Esophagus (tissue), 2 donors: ENCODE results near the gene GMDS. TPM values are rescaled to one million over a fixed set of nuclear protein-coding genes. Genes with fewer than 3 reads are reported as not detected.
"Not testable (repeated sequence)": the region's sequence is repeated elsewhere in the genome, so short reads cannot be mapped to it uniquely, and the experiment has no call there.

Source experiments
- H3K27ac ChIP-seq, 2 donors: one replicate each; pipeline ENCODE4 v1.5.1; 2013; ENCODE audit warnings: low read depth in 2 of 2, mild to moderate bottlenecking in 2 of 2, inconsistent platforms in 1 of 2, low read length in 1 of 2, moderate library complexity in 1 of 2
- H3K27me3 ChIP-seq, 2 donors: one replicate each; pipeline ENCODE4 v1.6.1; 2013; ENCODE audit warnings: low read length in 2 of 2, control low read depth in 1 of 2, mild to moderate bottlenecking in 1 of 2; ENCODE audit not compliant: insufficient read depth in 2 of 2, control insufficient read depth in 1 of 2
- H3K36me3 ChIP-seq, 2 donors: one replicate each; pipeline ENCODE4 v1.6.1; 2013; ENCODE audit warnings: low read length in 1 of 2; ENCODE audit not compliant: control insufficient read depth in 2 of 2, insufficient read depth in 2 of 2
- H3K4me1 ChIP-seq, 2 donors: one replicate each; pipeline ENCODE4 v1.6.1; 2013; ENCODE audit warnings: low read length in 1 of 2; ENCODE audit not compliant: control insufficient read depth in 2 of 2, insufficient read depth in 2 of 2
- H3K4me3 ChIP-seq, 2 donors: one replicate each; pipeline ENCODE4 v1.5.1; 2013; ENCODE audit warnings: low read length in 2 of 2, mild to moderate bottlenecking in 2 of 2, low read depth in 1 of 2, moderate library complexity in 1 of 2
- H3K9me3 ChIP-seq, 2 donors: one replicate each; pipeline ENCODE4 v1.6.1; 2013; ENCODE audit warnings: mild to moderate bottlenecking in 2 of 2, low read depth in 1 of 2, low read length in 1 of 2, moderate library complexity in 1 of 2; ENCODE audit not compliant: control insufficient read depth in 2 of 2, insufficient read depth in 1 of 2
- WGBS, 2 donors: extraction: QIAGEN DNeasy Blood & Tissue Kit; methylation state at CpG; one replicate each; pipeline ENCODE4 v1.1.7; 2013; 5-methylcytosine and 5-hydroxymethylcytosine counted together
- polyA plus RNA-seq, 2 donors: library from polyadenylated mRNA; stranded (reverse); fragments of 200-250 nt; gene quantifications; one replicate each; pipeline ENCODE4 v1.2.3, GENCODE V29; 2013
- donor health status: healthy with polysubstance abuse.
- donor health status: Bipolar disorder and iron deficiency.

Gene GMDS
- polyA plus RNA-seq, 2 donors = 42.4 to 54.5 TPM

GRCh38 chr6:1845543-1845942 is 399.9 kb downstream of the GMDS start:
- not testable (repeated sequence) for H3K27me3 ChIP-seq, H3K4me3 ChIP-seq, H3K27ac ChIP-seq, H3K9me3 ChIP-seq, H3K4me1 ChIP-seq, H3K36me3 ChIP-seq
- 98 to 99% methylated on average over 5 of the region's 5 CpGs for WGBS, 2 donors

GRCh38 chr6:1842334-1842733 is 403.1 kb downstream of the GMDS start:
- H3K27me3 ChIP-seq = no peaks in the 10 kb centered on the region
- H3K4me1 ChIP-seq = peaks cover 0 to 2% of the 10 kb centered on the region in 2 donors
- 91 to 98% methylated on average over 2 of the region's 2 CpGs for WGBS, 2 donors
- H3K36me3 ChIP-seq = no peaks in the 10 kb centered on the region
- H3K9me3 ChIP-seq = peaks cover 0 to 3% of the 10 kb centered on the region in 2 donors
- H3K27ac ChIP-seq = no peak overlapping the region
- no peak overlapping the region for H3K4me3 ChIP-seq

- 60 to 71% methylated on average over 3 of the region's 3 CpGs for WGBS, 2 donors
- peaks cover 0 to 2% of the 10 kb centered on the region in 2 donors for H3K4me1 ChIP-seq
- peaks cover 0 to 3% of the 10 kb centered on the region in 2 donors for H3K9me3 ChIP-seq
- H3K27me3 ChIP-seq = no peaks in the 10 kb centered on the region
- H3K4me3 ChIP-seq = no peak overlapping the region
- H3K27ac ChIP-seq = no peak overlapping the region
- H3K36me3 ChIP-seq = no peaks in the 10 kb centered on the region
These were observed 404.3 kb downstream of the GMDS start for GRCh38 chr6:1841136-1841535.

- WGBS, 2 donors = 88 to 92% methylated on average over 13 of the region's 13 CpGs
- H3K36me3 ChIP-seq = no peaks in the 10 kb centered on the region
- H3K27ac ChIP-seq = no peak overlapping the region
- no peak overlapping the region for H3K4me3 ChIP-seq
- H3K27me3 ChIP-seq = no peaks in the 10 kb centered on the region
- H3K4me1 ChIP-seq = peaks cover 0 to 2% of the 10 kb centered on the region in 2 donors
- H3K9me3 ChIP-seq = peaks cover 0 to under 1% of the 10 kb centered on the region in 2 donors
These were observed 404.8 kb downstream of the GMDS start for GRCh38 chr6:1840491-1841121.

GRCh38 chr6:1839361-1839760 is 406.0 kb downstream of the GMDS start:
- H3K27ac ChIP-seq = no peak overlapping the region
- no peaks in the 10 kb centered on the region for H3K27me3 ChIP-seq
- H3K4me3 ChIP-seq = no peak overlapping the region
- peaks cover 0 to 2% of the 10 kb centered on the region in 2 donors for H3K4me1 ChIP-seq
- no peaks in the 10 kb centered on the region for H3K9me3 ChIP-seq
- H3K36me3 ChIP-seq = no peaks in the 10 kb centered on the region

- Histone ChIP-seq H3K36me3 (no peaks in the 10 kb centered on the region), H3K27ac (no peak overlapping the region), H3K4me3 (no peak overlapping the region), H3K27me3 (no peaks in the 10 kb centered on the region), H3K9me3 (no peaks in the 10 kb centered on the region), H3K4me1 (peaks cover 0 to 2% of the 10 kb centered on the region in 2 donors)
- 50 to 53% methylated on average over 5 of the region's 5 CpGs for WGBS, 2 donors
These were observed 406.7 kb downstream of the GMDS start for GRCh38 chr6:1838604-1839213.

DNA sequence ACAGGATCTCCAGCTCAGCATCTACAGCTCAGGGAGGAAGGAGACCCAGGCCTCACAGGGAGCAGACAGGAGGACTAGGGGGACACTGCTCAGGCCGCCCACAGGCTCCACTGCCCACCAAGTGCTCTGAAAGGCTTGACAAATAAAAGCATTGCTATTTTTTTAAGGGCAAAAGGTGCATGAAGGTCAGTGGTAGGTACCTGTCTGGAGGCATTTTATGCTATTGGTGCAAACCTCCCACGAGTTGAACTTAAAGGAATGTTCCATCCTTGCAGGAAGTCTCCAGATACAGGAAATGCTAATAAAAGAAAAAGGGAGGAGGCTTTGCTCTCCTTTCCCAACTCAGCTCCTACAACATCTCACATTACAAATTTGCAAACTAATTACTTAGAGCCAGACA is 407.6 kb downstream of the GMDS start:
- no peak overlapping the region for H3K27ac ChIP-seq
- H3K4me1 ChIP-seq = peaks cover 2 to 3% of the 10 kb centered on the region in 2 donors
- H3K9me3 ChIP-seq = no peaks in the 10 kb centered on the region
- 63 to 68% methylated on average over 2 of the region's 2 CpGs for WGBS, 2 donors
- no peaks in the 10 kb centered on the region for H3K27me3 ChIP-seq
- no peak overlapping the region for H3K4me3 ChIP-seq
- no peaks in the 10 kb centered on the region for H3K36me3 ChIP-seq

- WGBS, 2 donors = 91 to 96% methylated on average over 3 of the region's 3 CpGs
- H3K9me3 ChIP-seq = no peaks in the 10 kb centered on the region
- H3K27me3 ChIP-seq = no peaks in the 10 kb centered on the region
- no peaks in the 10 kb centered on the region for H3K36me3 ChIP-seq
- no peak overlapping the region for H3K4me3 ChIP-seq
- peaks cover 2 to 3% of the 10 kb centered on the region in 2 donors for H3K4me1 ChIP-seq
- no peak overlapping the region for H3K27ac ChIP-seq
These were observed 408.7 kb downstream of the GMDS start for GRCh38 chr6:1836690-1837089.

- 92 to 93% methylated on average over 10 of the region's 10 CpGs for WGBS, 2 donors
- H3K36me3 ChIP-seq = no peaks in the 10 kb centered on the region
These were observed 410.5 kb downstream of the GMDS start for GRCh38 chr6:1834646-1835516.

More at GRCh38 chr6:1834646-1835516, 410.5 kb downstream of the GMDS start:
- no peaks in the 10 kb centered on the region for H3K27me3 ChIP-seq
- peaks cover 2 to 3% of the 10 kb centered on the region in 2 donors for H3K4me1 ChIP-seq
- H3K4me3 ChIP-seq = no peak overlapping the region
- H3K27ac ChIP-seq = no peak overlapping the region
- no peaks in the 10 kb centered on the region for H3K9me3 ChIP-seq
